Subcutaneous adipose tissue (tissue), 4 donors: Measurements from ENCODE around the gene PCDHA4. TPM values are rescaled to one million over a fixed set of nuclear protein-coding genes. Genes with fewer than 3 reads are reported as not detected.

Experiments used
- total RNA-seq, 4 donors: library from RNA; depleted of rRNA; stranded (reverse); fragments of >200 nt; gene quantifications; one replicate each; pipeline ENCODE4 v1.1.0, GENCODE V29; 2016
- TF ChIP-seq, protein P1 (sequence below): fragments of 450-650 bp; IDR thresholded peaks from one replicate; pipeline ENCODE4 v1.5.1; 2016; ENCODE audit warnings: low read depth, mild to moderate bottlenecking, control low read depth, antibody characterized with exemption, moderate library complexity

The PCDHA4 gene
- total RNA-seq, 4 donors from 2014 or later: 0.16 to 1.3 (median 0.76) TPM

DNA sequence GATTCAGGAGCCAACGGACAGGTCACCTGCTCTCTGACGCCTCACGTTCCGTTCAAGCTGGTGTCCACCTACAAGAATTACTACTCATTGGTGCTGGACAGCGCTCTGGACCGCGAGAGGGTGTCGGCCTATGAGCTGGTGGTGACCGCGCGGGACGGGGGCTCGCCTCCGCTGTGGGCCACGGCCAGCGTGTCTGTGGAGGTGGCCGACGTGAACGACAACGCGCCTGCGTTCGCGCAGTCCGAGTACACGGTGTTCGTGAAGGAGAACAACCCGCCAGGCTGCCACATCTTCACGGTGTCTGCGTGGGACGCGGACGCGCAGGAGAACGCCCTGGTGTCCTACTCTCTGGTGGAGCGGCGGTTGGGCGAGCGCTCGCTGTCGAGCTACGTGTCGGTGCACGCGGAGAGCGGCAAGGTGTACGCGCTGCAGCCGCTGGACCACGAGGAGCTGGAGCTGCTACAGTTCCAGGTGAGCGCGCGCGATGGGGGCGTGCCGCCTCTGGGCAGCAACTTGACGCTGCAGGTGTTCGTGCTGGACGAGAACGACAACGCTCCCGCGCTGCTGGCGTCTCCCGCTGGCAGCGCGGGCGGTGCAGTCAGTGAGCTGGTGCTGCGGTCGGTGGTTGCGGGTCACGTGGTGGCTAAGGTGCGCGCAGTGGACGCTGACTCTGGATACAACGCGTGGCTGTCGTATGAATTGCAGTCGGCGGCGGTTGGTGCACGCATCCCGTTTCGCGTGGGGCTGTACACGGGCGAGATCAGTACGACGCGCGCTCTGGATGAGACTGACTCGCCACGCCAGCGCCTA is 50.5 kb downstream of the PCDHA4 start:
- TF ChIP-seq, protein P1, sequence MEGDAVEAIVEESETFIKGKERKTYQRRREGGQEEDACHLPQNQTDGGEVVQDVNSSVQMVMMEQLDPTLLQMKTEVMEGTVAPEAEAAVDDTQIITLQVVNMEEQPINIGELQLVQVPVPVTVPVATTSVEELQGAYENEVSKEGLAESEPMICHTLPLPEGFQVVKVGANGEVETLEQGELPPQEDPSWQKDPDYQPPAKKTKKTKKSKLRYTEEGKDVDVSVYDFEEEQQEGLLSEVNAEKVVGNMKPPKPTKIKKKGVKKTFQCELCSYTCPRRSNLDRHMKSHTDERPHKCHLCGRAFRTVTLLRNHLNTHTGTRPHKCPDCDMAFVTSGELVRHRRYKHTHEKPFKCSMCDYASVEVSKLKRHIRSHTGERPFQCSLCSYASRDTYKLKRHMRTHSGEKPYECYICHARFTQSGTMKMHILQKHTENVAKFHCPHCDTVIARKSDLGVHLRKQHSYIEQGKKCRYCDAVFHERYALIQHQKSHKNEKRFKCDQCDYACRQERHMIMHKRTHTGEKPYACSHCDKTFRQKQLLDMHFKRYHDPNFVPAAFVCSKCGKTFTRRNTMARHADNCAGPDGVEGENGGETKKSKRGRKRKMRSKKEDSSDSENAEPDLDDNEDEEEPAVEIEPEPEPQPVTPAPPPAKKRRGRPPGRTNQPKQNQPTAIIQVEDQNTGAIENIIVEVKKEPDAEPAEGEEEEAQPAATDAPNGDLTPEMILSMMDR: no peak

GRCh38 chr5:140857987-140858240 is 51.0 kb downstream of the PCDHA4 start:
- TF ChIP-seq, protein P1: no peak

- TF ChIP-seq, protein P1: no peak
Observed at GRCh38 chr5:140862441-140863295, 55.8 kb downstream of the PCDHA4 start.

Other genes with a start within 250 kb of the PCDHA4 start
- 10 to 100 TPM; 12.4 to 33.3 (median 14.7) TPM for gene SRA1, start 249.6 kb upstream of the PCDHA4 start, total RNA-seq
- 10 to 100 TPM; 13.7 to 24.3 (median 18.9) TPM for gene APBB3, start 242.5 kb upstream of the PCDHA4 start, total RNA-seq
- 10 to 100 TPM; 21.1 to 32.2 (median 25.4) TPM for gene SLC35A4, start 242.2 kb upstream of the PCDHA4 start, total RNA-seq
- gene CD14, start 173.9 kb upstream of the PCDHA4 start, total RNA-seq: 100 to 1,000 TPM in 2 of 4 donors, 10 to 100 TPM in 2; 61.2 to 114 (median 97.3) TPM
- 10 to 100 TPM; 11.4 to 64.5 (median 23.7) TPM for gene TMCO6, start 167.6 kb upstream of the PCDHA4 start, total RNA-seq
- 10 to 100 TPM; 63.2 to 83.2 (median 74.8) TPM for gene NDUFA2, start 159.4 kb upstream of the PCDHA4 start, total RNA-seq
- 100 to 1,000 TPM in 3 of 4 donors, 10 to 100 TPM in 1; 80.7 to 144 (median 114) TPM for gene IK, start 159.2 kb upstream of the PCDHA4 start, total RNA-seq
- gene WDR55, start 142.2 kb upstream of the PCDHA4 start, total RNA-seq: 10 to 100 TPM; 11.4 to 31.6 (median 19.8) TPM
- gene DND1, start 133.5 kb upstream of the PCDHA4 start, total RNA-seq: 1 to 10 TPM in 2 of 4 donors, under 1 TPM in 1, not detected in 1; 0.66 to 1.3 (median 1.2) TPM
- 10 to 100 TPM; 38.4 to 49.8 (median 47.4) TPM for gene HARS1, start 115.7 kb upstream of the PCDHA4 start, total RNA-seq
- 10 to 100 TPM; 23.2 to 32.1 (median 31.4) TPM for gene HARS2, start 115.6 kb upstream of the PCDHA4 start, total RNA-seq
- 10 to 100 TPM; 35.0 to 48.7 (median 43.0) TPM for gene ZMAT2, start 106.6 kb upstream of the PCDHA4 start, total RNA-seq
- gene PCDHA1, start 20.9 kb upstream of the PCDHA4 start, total RNA-seq: not detected
- under 1 TPM in 1 of 4 donors, not detected in 3; 0.38 TPM for gene PCDHA2, start 12.2 kb upstream of the PCDHA4 start, total RNA-seq
- under 1 TPM; 0.16 to 0.34 (median 0.20) TPM for gene PCDHA3, start 6.0 kb upstream of the PCDHA4 start, total RNA-seq
- gene PCDHA5, start 14.5 kb downstream of the PCDHA4 start, total RNA-seq: under 1 TPM in 3 of 4 donors, not detected in 1; 0.33 to 0.57 (median 0.51) TPM
- gene PCDHA6, start 20.9 kb downstream of the PCDHA4 start, total RNA-seq: under 1 TPM; 0.22 to 0.49 (median 0.36) TPM
- gene PCDHA7, start 27.2 kb downstream of the PCDHA4 start, total RNA-seq: under 1 TPM; 0.17 to 0.44 (median 0.26) TPM
- gene PCDHA8, start 34.1 kb downstream of the PCDHA4 start, total RNA-seq: under 1 TPM in 1 of 4 donors, not detected in 3; 0.17 TPM
- under 1 TPM in 3 of 4 donors, not detected in 1; under 0.01 to 0.34 (median 0.19) TPM for gene PCDHA9, start 41.3 kb downstream of the PCDHA4 start, total RNA-seq
- gene PCDHA10, start 48.8 kb downstream of the PCDHA4 start, total RNA-seq: 1 to 10 TPM in 1 of 4 donors, under 1 TPM in 3; 0.51 to 1.9 (median 0.66) TPM
- under 1 TPM in 3 of 4 donors, not detected in 1; 0.22 to 0.34 (median 0.33) TPM for gene PCDHA11, start 61.9 kb downstream of the PCDHA4 start, total RNA-seq
- gene PCDHA12, start 68.2 kb downstream of the PCDHA4 start, total RNA-seq: under 1 TPM in 3 of 4 donors, not detected in 1; 0.17 to 0.22 (median 0.19) TPM
- 1 to 10 TPM in 1 of 4 donors, under 1 TPM in 3; 0.34 to 1.5 (median 0.69) TPM for gene PCDHA13, start 75.1 kb downstream of the PCDHA4 start, total RNA-seq
- gene PCDHAC1, start 119.2 kb downstream of the PCDHA4 start, total RNA-seq: 1 to 10 TPM in 1 of 4 donors, under 1 TPM in 3; 0.44 to 1.9 (median 0.74) TPM
- 1 to 10 TPM in 1 of 4 donors, under 1 TPM in 3; 0.49 to 1.1 (median 0.81) TPM for gene PCDHAC2, start 159.4 kb downstream of the PCDHA4 start, total RNA-seq
- not detected for gene PCDHB1, start 244.3 kb downstream of the PCDHA4 start, total RNA-seq